GM19328 (cell line): ENCODE results near the gene MAGI2.
"Not testable (repeated sequence)": the region's sequence is repeated elsewhere in the genome, so short reads cannot be mapped to it uniquely, and the experiment has no call there.

Source experiments
- ATAC-seq: cut with Tn5 transposase; IDR thresholded peaks from one replicate; pipeline ENCODE4 v1.9.1; 2021; ENCODE audit warnings: mild to moderate bottlenecking, moderate library complexity; ENCODE audit not compliant: unreplicated experiment

Gene MAGI2

GRCh38 chr7:78024591-78024990 is 1428.9 kb downstream of the MAGI2 start:
- ATAC-seq: no peak

DNA sequence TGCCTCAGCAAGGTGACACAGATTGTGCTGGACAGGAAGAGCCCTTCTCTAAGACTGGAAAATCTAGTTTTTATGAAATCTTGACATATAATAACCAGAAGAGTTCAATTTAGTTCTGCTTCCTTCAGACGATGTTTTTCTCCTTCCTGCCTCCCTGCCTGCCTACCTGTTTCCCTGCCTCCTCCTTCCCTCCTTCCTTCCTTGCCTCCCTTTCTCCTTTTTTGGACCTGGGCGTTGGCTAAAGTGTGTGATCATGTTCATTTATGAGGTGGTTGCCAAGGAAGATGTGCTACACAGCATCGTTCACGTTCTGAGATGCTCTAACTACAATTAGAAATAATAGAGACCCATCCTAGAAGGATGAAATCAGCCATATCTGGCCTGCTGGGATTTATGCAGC is 1430.3 kb downstream of the MAGI2 start:
- ATAC-seq: no peak

GRCh38 chr7:78022165-78022564 is 1431.3 kb downstream of the MAGI2 start:
- no peak for ATAC-seq

- no peak for ATAC-seq
Observed at GRCh38 chr7:78020874-78021249, 1432.6 kb downstream of the MAGI2 start.

DNA sequence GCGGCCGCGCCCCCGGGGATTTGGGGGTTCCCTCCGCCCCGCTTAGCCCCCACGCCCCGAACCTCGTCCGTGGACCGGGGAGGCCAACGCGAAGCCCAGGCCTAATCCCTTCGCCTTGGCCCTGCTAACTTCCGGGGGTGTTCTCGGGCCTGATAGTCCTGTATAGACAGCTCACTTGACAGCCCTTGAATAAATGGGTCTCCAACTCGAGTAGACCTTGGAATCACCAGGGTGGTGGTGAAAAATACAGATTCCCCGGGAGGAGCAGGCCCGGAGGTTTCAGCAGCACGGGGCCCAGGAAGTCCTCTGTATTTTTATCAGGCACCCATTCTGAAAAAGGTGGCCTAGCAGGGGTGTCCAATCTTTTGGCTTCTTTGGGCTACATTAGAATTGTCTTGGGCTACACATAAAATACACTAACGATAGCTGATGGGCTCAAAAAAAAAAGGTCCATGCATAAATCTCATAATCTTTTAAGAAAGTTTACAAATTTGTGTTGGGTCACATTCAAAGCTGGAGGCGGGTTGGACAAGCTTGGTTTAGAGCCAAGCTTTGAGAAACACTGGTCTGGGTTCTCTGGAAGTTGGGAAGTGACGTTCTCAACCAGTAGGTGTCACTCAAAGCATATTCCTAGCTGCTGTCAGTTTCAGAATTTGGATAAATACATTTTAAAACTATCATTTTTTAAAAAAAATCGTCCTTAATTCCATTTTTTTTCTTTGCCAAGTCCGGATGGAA is 1433.2 kb downstream of the MAGI2 start:
- peak; percentile 40 for ATAC-seq

DNA sequence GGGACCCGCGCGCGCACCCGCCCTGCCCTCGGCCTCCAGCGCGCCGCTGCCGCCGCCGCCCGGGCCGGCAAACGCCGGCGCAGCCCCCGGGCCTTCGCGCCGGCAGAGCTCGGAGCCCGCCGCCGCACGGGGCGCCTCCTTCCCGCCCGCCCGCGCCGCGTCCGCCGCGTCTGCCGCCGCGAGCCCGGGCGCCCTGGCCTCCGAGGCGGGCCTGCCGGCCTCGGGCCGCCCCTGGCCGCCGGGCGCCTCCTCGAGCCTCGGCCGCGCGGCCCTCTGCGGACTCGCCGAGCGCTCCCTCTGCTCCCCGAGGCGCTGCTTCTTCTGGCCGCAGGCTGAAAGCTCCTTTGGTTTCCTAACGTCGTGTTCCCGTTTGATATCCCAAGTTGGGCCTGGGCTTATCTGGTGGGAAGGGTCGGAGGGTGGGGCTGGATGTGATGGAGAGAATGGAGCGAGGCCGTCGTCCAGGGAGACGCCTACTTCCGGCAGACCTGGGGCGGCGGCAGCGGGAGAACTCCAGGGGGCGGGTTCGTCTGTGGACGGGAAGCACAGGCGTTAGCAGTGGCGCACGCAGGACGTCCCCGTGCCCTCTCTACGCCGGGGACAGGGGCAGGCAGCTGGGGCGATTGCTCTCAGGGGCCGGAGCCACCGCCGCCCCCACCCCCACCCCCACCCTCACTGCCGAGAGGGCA is 1433.9 kb downstream of the MAGI2 start:
- peak; percentile 66 for ATAC-seq

- ATAC-seq: no peak
Observed at GRCh38 chr7:78018641-78019446, 1434.6 kb downstream of the MAGI2 start.

- no peak for ATAC-seq
Observed at GRCh38 chr7:78017591-78018100, 1435.8 kb downstream of the MAGI2 start.

DNA sequence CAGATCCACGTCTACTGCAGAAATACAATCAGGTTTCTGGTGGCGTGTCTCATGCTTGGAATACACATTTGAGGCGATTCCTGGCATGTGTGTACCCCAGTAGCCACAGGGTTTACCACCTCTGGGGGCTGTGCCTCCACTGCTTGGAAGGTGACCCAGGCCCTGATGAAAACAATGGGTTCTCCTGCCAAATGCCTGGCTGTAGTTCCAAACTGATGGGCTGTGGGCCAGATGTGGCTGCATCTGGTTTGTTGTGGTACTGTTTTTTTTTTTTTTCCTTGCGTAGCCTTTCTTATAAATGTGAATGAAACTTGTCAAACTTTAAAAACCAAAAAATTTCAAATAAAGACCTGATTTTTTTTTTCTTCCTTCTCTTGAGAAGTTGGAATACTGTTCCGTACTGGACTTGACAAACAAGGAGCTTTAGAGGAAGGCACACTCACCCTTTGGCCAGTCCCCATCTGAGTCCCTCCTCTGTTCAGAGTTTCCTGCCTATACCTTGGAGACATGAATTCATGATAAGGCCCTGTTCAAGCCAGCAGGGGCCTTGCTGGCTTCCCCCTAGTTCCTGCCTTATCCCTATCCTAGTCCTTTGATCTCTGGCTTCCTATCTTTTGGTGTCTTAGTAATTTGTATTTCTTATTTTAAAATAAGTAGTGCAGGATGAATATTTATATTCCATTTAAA is 1437.8 kb downstream of the MAGI2 start:
- ATAC-seq: no peak

DNA sequence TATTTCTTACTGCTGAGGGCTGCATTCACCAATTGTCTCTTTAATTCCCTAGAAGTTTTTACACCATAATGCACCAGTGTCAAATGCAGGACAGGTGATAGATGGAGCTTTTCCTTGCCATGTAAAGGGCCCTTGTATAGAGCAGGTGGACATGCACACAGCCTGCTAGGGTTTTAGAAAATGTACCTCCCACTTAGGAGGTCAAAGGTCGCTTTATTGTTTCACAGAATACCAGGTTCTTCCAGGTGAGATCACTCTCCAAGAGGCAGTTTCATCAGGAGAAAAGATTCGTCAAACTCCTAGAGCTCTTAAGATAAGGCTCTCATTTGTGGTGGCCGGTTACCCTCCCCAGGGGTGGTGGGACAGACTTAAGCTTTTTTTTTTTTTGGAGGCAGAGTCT is 1439.1 kb downstream of the MAGI2 start:
- no peak for ATAC-seq

DNA sequence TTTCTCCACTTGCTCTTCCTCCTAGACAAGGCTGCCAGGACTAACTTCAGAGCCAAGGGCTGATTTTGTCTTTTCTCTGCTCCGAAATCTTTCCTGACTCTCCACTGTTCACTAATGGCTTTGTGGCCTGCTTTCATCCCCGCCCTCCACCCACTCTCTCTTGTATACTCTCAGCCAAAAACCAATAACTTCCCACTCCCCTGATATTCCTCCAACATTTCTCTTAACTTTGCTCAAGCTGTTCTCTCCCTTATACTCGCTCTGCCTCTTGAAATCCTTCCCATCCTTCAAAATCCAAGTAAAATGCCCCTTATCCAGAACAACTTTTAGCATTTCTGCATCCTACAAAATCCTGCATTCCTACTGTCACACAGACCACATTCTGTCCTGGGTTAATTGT is 1440.1 kb downstream of the MAGI2 start:
- ATAC-seq: no peak

GRCh38 chr7:78011642-78012041 is 1441.8 kb downstream of the MAGI2 start:
- ATAC-seq: no peak

GRCh38 chr7:78007231-78007630 is 1446.2 kb downstream of the MAGI2 start:
- no peak for ATAC-seq

DNA sequence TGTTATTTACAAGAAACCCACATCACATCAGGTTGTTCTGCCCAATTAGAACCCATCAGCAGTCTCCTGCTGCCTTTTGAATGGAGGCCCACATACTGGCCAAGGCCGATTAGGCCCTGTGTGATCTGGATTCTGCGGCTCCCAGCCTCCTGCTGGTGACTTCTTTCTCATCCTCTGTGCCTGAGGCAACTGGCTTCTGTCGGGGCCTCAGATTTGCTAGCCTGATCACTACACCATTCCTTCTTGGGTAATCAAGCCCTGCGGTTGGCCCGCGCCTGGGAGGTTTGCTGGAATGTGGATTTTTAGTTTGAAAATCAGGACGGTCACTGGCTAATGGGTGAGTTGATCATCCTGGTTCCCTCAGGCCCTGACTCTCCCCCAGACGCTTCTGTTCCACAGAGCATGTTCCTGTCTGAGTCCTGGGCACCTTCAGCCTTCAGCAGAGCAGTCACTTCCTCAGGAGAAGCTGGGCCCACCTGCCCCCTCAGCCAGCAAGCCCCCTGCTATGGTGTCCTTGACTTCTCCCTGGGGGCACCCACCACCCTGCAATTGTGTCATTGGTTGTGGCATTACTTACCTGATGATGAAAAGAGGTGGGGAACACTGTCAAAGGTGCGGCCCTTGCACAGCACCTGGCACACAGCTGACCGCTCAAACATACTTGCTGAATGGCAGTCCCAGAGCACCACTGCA is 1447.3 kb downstream of the MAGI2 start:
- no peak for ATAC-seq

DNA sequence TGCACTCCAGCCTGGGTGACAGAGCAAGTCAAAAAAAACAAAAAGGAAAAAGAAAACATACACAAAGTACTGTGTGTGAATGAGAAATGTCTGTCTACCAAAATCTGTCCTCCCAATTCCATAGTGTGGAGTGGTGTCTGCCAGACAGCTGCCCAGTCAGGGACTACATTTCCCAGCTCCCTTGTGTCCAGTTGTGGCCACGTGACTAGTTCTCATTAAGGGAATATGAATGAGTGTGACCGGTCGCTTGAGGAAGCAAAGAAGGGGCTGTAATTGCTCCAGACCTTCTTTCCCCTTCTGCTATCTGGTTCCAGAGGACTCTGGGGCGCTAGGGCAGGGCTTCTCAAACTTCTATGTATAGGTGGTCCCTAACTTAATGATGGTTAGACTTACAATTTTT is 1450.8 kb downstream of the MAGI2 start:
- ATAC-seq: no peak

GRCh38 chr7:78002021-78002420 is 1451.4 kb downstream of the MAGI2 start:
- ATAC-seq: no peak

- not testable (repeated sequence) for ATAC-seq
Observed at GRCh38 chr7:77999168-77999567, 1454.3 kb downstream of the MAGI2 start.

DNA sequence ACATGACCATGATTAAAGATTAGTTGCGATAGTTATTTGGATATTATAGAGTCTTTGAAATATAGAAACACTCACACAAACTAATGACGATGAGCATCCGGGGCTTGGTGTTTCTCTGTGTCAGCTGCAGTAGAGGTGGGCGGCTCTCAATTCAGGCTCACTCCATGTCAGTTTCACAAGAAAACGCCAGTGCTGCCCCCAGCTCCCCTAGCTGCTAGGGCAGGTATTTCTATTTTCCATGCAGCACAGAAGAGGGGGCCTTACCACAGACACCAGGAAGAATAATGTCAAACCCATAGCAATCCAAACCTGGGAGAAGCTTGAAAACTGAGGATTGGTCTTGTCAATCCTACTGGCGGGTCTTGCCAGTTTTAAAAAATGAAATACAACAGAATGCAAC is 1457.8 kb downstream of the MAGI2 start:
- ATAC-seq: no peak

DNA sequence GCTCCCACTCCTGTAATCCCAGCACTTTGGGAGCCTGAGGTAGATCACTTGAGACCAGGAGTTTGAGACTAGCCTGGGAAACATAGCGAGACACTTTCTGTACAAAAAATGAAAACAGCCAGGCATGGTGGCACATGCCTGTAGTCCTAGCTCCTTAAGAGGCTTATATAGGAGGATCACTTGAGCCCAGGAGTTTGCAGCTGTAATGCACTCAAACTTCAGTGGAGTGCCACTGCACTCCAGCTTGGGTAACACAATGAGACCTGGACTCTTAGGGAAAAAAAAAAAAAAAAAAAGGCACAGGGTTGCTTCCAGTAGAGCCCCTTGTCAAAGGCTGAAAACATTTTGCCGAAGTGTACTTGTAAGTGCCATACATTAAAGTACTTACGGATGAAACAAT is 1459.6 kb downstream of the MAGI2 start:
- no peak for ATAC-seq

- ATAC-seq: no peak
Observed at GRCh38 chr7:77991656-77992055, 1461.8 kb downstream of the MAGI2 start.
